Caco-2 (cell line): ENCODE data around the gene RBFA. TPM values are rescaled to one million over a fixed set of nuclear protein-coding genes. Genes with fewer than 3 reads are reported as not detected.

Experiments used
- BruUV-seq: library from RNA; stranded (reverse); fragments of 400-500 nt; replicated peaks from 2 replicates; lab custom pipeline; 2021; lab: Mats Ljungman, UMichigan
- CTCF ChIA-PET: fragments of 300-600 bp; sonication (Branson Sonifier 250); formaldehyde crosslinking; loops from one replicate; lab custom pipeline; 2022; ENCODE audit warnings: antibody characterized with exemption; lab: Charles Lee
- POLR2A ChIA-PET: fragments of 300-600 bp; sonication (Branson Sonifier 250); formaldehyde crosslinking; loops from one replicate; lab custom pipeline; 2022; ENCODE audit warnings: antibody characterized with exemption; lab: Charles Lee
- DNase-seq, 2 experiments: peaks; one replicate each; pipeline versions ENCODE4 v3.0.0 to v3.0.0-alpha.2; 2020 to 2022
- H3K27me3 ChIP-seq: replicated peaks from 2 replicates; pipeline ENCODE4 v1.6.0; 2011; ENCODE audit warnings: low read length; ENCODE audit not compliant: control insufficient read depth, insufficient read depth
- H3K36me3 ChIP-seq: 2 replicates; pipeline ENCODE4 v1.5.1; 2011; ENCODE audit warnings: low read length; ENCODE audit not compliant: control insufficient read depth, insufficient read depth
- H3K4me1 ChIP-seq: fragments of 250-450 bp; sonication (Bioruptor Pico); 2 replicates; pipeline ENCODE4 v1.5.1; 2020; ENCODE audit warnings: mild to moderate bottlenecking
- H3K4me3 ChIP-seq: 2 replicates; pipeline ENCODE4 v1.5.1; 2011; ENCODE audit warnings: low read depth, mild to moderate bottlenecking, control low read depth, low read length
- H3K9me3 ChIP-seq: fragments of 250-450 bp; sonication (Bioruptor Pico); 2 replicates; pipeline ENCODE4 v1.5.1; 2020; ENCODE audit warnings: mild to moderate bottlenecking, moderate library complexity
- H3K27ac Mint-ChIP-seq: one replicate; pipeline ENCODE4 v1.8.0; 2022; ENCODE audit warnings: mixed read lengths; ENCODE audit not compliant: unreplicated experiment
- H3K27me3 Mint-ChIP-seq: one replicate; pipeline ENCODE4 v1.8.0; 2022; ENCODE audit warnings: mixed read lengths; ENCODE audit not compliant: insufficient read depth, unreplicated experiment
- H3K36me3 Mint-ChIP-seq: one replicate; pipeline ENCODE4 v1.8.0; 2022; ENCODE audit warnings: mild to moderate bottlenecking, mixed read lengths; ENCODE audit not compliant: insufficient read depth, unreplicated experiment
- H3K4me1 Mint-ChIP-seq: one replicate; pipeline ENCODE4 v1.8.0; 2022; ENCODE audit warnings: low read depth, mixed read lengths; ENCODE audit not compliant: unreplicated experiment
- H3K4me3 Mint-ChIP-seq: one replicate; pipeline ENCODE4 v1.8.0; 2022; ENCODE audit warnings: mild to moderate bottlenecking, moderate library complexity, mixed read lengths; ENCODE audit not compliant: unreplicated experiment
- H3K9me3 Mint-ChIP-seq: one replicate; pipeline ENCODE4 v1.8.0; 2022; ENCODE audit warnings: mixed read lengths; ENCODE audit not compliant: unreplicated experiment
- intact Hi-C: fragments of 100-400 bp; cut with micrococcal nuclease; formaldehyde crosslinking; loops from one replicate; pipeline ENCODE4 v1.10.0; 2022; ENCODE audit not compliant: unreplicated experiment
- total RNA-seq: library from RNA; stranded (reverse); gene quantifications from 2 replicates; pipeline ENCODE4 v1.2.3, GENCODE V29; 2022
- TF ChIP-seq, protein P1 (sequence below), 2 experiments: fragments of 200-600 bp in 1 of 2; IDR thresholded peaks; 1 replicate in 1 of 2; 2 replicates in 1 of 2; pipeline versions ENCODE4 v1.5.1 to v1.8.0; 2011 to 2022; ENCODE audit warnings: antibody characterized with exemption in 1 of 2, control low read depth in 1 of 2, inconsistent platforms in 1 of 2, low read depth in 1 of 2, low read length in 1 of 2, mild to moderate bottlenecking in 1 of 2, moderate library complexity in 1 of 2; ENCODE audit not compliant: insufficient read depth in 1 of 2, severe bottlenecking in 1 of 2, unreplicated experiment in 1 of 2

RBFA gene
- total RNA-seq, 1 experiment from 2014 or later, result 19.2 TPM

DNA sequence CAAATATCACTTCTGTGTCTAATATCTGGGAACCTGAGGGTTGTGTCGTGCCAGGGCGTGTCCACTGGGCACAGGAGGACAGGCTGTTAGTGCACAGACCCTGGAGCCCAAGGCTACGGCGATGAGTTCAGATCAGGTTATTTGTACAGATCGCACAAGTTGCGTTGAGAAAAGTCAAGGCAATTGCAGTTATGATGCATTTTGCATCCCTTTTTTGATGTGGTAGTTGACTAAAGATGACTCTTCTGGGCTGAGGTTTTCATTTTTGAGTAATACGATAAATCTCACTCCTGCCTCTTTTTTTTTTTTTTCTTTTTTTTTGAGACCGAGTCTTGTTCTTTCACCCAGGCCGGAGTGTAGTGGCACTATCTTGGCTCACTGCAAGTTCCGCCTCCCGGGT, 7.2 kb downstream of the RBFA start:
- Mint-ChIP-seq H3K9me3 (no peaks in the 10 kb centered on the region), H3K27ac (no peak overlapping the region), H3K4me1 (no peaks in the 10 kb centered on the region), H3K4me3 (no peak overlapping the region), H3K27me3 (no peaks in the 10 kb centered on the region), H3K36me3 (peaks cover 7% of the 10 kb centered on the region)
- TF ChIP-seq, protein P1, sequence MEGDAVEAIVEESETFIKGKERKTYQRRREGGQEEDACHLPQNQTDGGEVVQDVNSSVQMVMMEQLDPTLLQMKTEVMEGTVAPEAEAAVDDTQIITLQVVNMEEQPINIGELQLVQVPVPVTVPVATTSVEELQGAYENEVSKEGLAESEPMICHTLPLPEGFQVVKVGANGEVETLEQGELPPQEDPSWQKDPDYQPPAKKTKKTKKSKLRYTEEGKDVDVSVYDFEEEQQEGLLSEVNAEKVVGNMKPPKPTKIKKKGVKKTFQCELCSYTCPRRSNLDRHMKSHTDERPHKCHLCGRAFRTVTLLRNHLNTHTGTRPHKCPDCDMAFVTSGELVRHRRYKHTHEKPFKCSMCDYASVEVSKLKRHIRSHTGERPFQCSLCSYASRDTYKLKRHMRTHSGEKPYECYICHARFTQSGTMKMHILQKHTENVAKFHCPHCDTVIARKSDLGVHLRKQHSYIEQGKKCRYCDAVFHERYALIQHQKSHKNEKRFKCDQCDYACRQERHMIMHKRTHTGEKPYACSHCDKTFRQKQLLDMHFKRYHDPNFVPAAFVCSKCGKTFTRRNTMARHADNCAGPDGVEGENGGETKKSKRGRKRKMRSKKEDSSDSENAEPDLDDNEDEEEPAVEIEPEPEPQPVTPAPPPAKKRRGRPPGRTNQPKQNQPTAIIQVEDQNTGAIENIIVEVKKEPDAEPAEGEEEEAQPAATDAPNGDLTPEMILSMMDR (IDR thresholded peaks at IDR 0.05; ENCODE audit: insufficient read depth in 1 of 2, low read depth in 1 of 2, low read length in 1 of 2, severe bottlenecking in 1 of 2, unreplicated experiment in 1 of 2), result no peak
- ChIA-PET POLR2A (no interaction called here), CTCF (interaction anchor here (0.6 kb wide), 1 partner anchor 14 kb away, joined by 3 read pairs; no protein-coding TSS in a partner anchor)
- no peak overlapping the region for H3K4me3 ChIP-seq
- no peaks in the 10 kb centered on the region for H3K4me1 ChIP-seq
- H3K27me3 ChIP-seq, result no peaks in the 10 kb centered on the region
- H3K36me3 ChIP-seq, result no peaks in the 10 kb centered on the region; the same call in 1 of the 2 replicates
- no peaks in the 10 kb centered on the region for H3K9me3 ChIP-seq
- no TSS peak for BruUV-seq
- DNase-seq, result no peak
- intact Hi-C loops, result no loop called here

GRCh38 chr18:80042785-80043184, 8.6 kb downstream of the RBFA start:
- H3K27ac Mint-ChIP-seq, result no peak overlapping the region
- Histone ChIP-seq H3K4me3 (no peak overlapping the region), H3K27me3 (no peaks in the 10 kb centered on the region), H3K36me3 (no peaks in the 10 kb centered on the region; the same call in 1 of the 2 replicates), H3K4me1 (no peaks in the 10 kb centered on the region), H3K9me3 (no peaks in the 10 kb centered on the region)
- ChIA-PET POLR2A (no interaction called here), CTCF (no interaction called here)
- TF ChIP-seq, protein P1 (IDR thresholded peaks at IDR 0.05; ENCODE audit: insufficient read depth in 1 of 2, low read depth in 1 of 2, low read length in 1 of 2, severe bottlenecking in 1 of 2, unreplicated experiment in 1 of 2), result no peak
- no peak overlapping the region for H3K4me3 Mint-ChIP-seq
- BruUV-seq, result no TSS peak
- DNase-seq, result no peak
- H3K27me3 Mint-ChIP-seq, result no peaks in the 10 kb centered on the region
- H3K36me3 Mint-ChIP-seq, result peaks cover 4% of the 10 kb centered on the region
- H3K9me3 Mint-ChIP-seq, result no peaks in the 10 kb centered on the region
- intact Hi-C loops, result no loop called here
- no peaks in the 10 kb centered on the region for H3K4me1 Mint-ChIP-seq

DNA sequence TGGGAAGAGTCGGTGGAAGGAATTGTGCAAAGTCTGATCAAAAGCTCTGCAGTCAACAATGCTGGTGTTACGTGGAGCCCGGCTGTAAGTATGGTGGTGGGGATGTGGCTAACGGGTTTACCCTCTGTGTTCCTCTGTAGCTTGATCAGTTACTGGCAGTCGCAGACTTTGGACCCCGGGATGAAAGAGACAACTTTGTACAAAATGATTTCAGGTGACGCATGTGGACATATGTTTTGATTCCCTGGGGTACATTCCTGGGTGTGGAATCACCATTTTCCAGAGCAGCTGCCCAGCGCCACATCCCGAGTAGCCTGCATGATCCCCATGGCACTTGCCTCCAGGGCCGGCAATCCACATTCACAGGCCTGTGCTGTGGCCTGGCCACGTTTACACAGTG, 9.8 kb downstream of the RBFA start:
- Mint-ChIP-seq H3K9me3 (no peaks in the 10 kb centered on the region), H3K36me3 (no peaks in the 10 kb centered on the region), H3K27me3 (no peaks in the 10 kb centered on the region), H3K4me1 (no peaks in the 10 kb centered on the region), H3K27ac (no peak overlapping the region), H3K4me3 (no peak overlapping the region)
- intact Hi-C loops, result no loop called here
- CTCF ChIA-PET, result no interaction called here
- Histone ChIP-seq H3K4me1 (no peaks in the 10 kb centered on the region), H3K36me3 (no peaks in the 10 kb centered on the region; the same call in 1 of the 2 replicates), H3K9me3 (no peaks in the 10 kb centered on the region), H3K27me3 (no peaks in the 10 kb centered on the region), H3K4me3 (no peak overlapping the region)
- POLR2A ChIA-PET, result no interaction called here
- DNase-seq, result no peak
- BruUV-seq, result no TSS peak
- TF ChIP-seq, protein P1 (IDR thresholded peaks at IDR 0.05; ENCODE audit: insufficient read depth in 1 of 2, low read depth in 1 of 2, low read length in 1 of 2, severe bottlenecking in 1 of 2, unreplicated experiment in 1 of 2), result no peak
